GM19463 (cell line): ENCODE measurements around the gene TRNP1.

Experiments
- ATAC-seq: cut with Tn5 transposase; IDR thresholded peaks from one replicate; pipeline ENCODE4 v1.9.1; 2021; ENCODE audit warnings: mild to moderate bottlenecking, moderate library complexity; ENCODE audit not compliant: unreplicated experiment

The TRNP1 gene

GRCh38 chr1:27000817-27001460 is 7.4 kb downstream of the TRNP1 start:
- no peak for ATAC-seq

- ATAC-seq, result no peak
These were observed 8.3 kb downstream of the TRNP1 start for GRCh38 chr1:27001570-27002360.

- ATAC-seq, result no peak
These were observed 10.4 kb downstream of the TRNP1 start for GRCh38 chr1:27003745-27004470.

GRCh38 chr1:27004471-27005165 is 11.1 kb downstream of the TRNP1 start:
- no peak for ATAC-seq

- no peak for ATAC-seq
These were observed 11.7 kb downstream of the TRNP1 start for GRCh38 chr1:27005166-27005530.

GRCh38 chr1:27005648-27006496 is 12.4 kb downstream of the TRNP1 start:
- no peak for ATAC-seq

- ATAC-seq, result no peak
These were observed 13.2 kb downstream of the TRNP1 start for GRCh38 chr1:27006683-27007082.

GRCh38 chr1:27007909-27008582 is 14.6 kb downstream of the TRNP1 start:
- no peak for ATAC-seq

GRCh38 chr1:27009601-27010197 is 16.2 kb downstream of the TRNP1 start:
- ATAC-seq, result no peak

GRCh38 chr1:27010226-27010994 is 16.9 kb downstream of the TRNP1 start:
- ATAC-seq, result no peak

- ATAC-seq, result no peak
These were observed 17.7 kb downstream of the TRNP1 start for GRCh38 chr1:27011058-27011764.

- ATAC-seq, result no peak
These were observed 18.6 kb downstream of the TRNP1 start for GRCh38 chr1:27011976-27012563.

- ATAC-seq, result no peak
These were observed 21.8 kb downstream of the TRNP1 start for GRCh38 chr1:27015260-27015659.

- no peak for ATAC-seq
These were observed 22.9 kb downstream of the TRNP1 start for GRCh38 chr1:27016376-27016775.

- no peak for ATAC-seq
These were observed 23.7 kb downstream of the TRNP1 start for GRCh38 chr1:27017207-27017606.

GRCh38 chr1:27018316-27018715 is 24.8 kb downstream of the TRNP1 start:
- ATAC-seq, result no peak

- no peak for ATAC-seq
These were observed 28.0 kb downstream of the TRNP1 start for GRCh38 chr1:27021354-27022031.
